GM18498 (cell line): ENCODE results near the gene NR2F1-AS1.

ENCODE experiments used
- ATAC-seq: cut with Tn5 transposase; IDR thresholded peaks from one replicate; pipeline ENCODE4 v1.9.1; 2021; ENCODE audit warnings: mild to moderate bottlenecking, moderate library complexity; ENCODE audit not compliant: unreplicated experiment

Gene NR2F1-AS1

DNA sequence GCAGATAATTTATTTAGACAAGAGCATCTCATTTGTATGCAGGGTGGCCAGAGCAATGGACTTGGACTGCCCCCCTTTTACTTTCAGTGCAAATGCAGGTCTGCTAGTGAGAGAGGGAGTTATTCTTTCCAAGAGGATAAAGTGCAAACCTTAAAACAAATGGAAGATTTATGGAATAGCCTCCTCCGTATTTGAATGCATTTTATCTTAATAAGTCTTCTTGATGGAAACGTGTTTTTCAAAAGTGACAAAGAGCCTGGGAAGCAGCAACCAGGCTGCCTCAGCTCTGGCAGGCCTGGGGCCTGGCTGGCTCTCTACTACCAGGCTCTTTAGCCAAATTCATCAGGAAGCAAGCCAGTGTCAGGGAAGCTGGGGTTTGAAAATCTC lies 8.8 kb upstream of the NR2F1-AS1 start:
- no peak for ATAC-seq

- no peak for ATAC-seq
These were observed 8.3 kb upstream of the NR2F1-AS1 start for GRCh38 chr5:93589152-93589828.

DNA sequence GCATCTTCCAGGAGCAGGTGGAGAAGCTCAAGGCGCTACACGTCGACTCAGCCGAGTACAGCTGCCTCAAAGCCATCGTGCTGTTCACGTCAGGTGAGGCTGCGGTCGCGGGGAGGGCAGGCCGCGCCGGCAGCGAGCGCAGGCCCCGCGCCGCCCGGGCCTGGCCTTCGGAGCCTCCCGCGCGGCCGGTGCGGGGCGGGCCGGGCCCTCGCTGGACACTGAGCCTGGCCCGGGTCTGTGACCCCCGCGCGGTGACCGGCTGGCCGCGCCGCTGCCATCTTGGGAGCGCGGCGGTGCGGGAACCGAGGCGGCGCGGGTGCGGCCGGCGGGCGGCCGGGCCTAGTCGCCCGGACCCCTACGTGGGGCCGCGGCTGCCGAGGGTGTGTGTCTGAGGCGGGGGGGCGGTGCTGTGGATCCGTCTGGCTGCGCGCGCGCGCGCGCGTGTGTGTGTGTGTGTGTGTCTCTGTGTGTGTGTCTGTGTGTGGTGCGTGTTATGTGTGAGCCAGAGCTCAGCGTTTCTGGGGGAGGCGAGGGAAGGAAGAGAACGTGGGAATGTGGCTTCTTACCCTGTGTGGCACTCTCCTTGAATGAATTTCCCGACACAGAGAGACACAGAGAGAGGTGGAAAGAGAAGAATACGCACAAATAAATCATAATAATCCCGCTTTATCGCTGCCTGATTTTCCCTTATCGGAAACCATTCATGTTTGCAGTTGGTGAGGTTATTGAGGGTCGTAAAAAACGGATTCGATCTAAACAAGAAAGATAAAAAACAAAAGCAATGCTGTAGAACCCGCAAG lies 7.5 kb upstream of the NR2F1-AS1 start:
- no peak for ATAC-seq

DNA sequence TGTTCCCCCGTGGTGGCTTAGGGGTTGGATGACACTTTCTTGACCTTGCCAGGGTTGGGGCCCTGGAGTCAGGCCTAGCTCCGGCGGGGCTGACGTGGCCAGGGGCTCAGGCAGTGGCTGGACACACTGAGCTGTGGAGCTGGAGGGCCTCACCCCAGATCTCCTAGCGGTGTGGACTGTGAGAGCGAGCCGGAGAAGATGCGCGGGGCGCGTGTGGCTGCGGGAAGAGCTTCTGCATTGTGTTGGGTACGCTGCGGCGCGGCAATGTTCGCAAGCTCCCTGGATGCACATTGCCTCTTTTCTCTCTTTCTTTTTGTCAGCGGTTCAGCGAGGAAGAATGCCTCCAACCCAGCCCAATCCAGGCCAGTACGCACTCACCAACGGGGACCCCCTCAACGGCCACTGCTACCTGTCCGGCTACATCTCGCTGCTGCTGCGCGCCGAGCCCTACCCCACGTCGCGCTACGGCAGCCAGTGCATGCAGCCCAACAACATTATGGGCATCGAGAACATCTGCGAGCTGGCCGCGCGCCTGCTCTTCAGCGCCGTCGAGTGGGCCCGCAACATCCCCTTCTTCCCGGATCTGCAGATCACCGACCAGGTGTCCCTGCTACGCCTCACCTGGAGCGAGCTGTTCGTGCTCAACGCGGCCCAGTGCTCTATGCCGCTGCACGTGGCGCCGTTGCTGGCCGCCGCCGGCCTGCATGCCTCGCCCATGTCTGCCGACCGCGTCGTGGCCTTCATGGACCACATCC lies 6.8 kb upstream of the NR2F1-AS1 start:
- no peak for ATAC-seq

- ATAC-seq = no peak
These were observed 5.9 kb upstream of the NR2F1-AS1 start for GRCh38 chr5:93586736-93587596.

- ATAC-seq = no peak
These were observed 4.9 kb upstream of the NR2F1-AS1 start for GRCh38 chr5:93585767-93586385.

DNA sequence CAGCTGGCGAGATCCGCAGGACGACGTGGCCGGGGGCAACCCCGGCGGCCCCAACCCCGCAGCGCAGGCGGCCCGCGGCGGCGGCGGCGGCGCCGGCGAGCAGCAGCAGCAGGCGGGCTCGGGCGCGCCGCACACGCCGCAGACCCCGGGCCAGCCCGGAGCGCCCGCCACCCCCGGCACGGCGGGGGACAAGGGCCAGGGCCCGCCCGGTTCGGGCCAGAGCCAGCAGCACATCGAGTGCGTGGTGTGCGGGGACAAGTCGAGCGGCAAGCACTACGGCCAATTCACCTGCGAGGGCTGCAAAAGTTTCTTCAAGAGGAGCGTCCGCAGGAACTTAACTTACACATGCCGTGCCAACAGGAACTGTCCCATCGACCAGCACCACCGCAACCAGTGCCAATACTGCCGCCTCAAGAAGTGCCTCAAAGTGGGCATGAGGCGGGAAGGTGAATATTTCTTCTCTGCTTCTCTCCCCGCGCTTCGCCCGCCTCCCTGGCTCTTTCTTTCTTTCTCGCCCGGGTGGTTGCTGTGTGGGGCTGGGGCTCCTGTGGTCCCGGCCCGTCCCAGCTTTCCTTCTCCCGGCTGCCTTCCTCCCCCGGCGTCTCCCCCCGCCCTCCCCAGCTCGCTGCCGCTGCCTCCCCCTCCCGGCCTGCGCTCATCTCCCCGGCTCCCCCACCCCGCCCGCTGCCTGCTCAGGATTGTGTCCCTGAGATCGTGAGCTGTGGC lies 4.2 kb upstream of the NR2F1-AS1 start:
- no peak for ATAC-seq

- ATAC-seq = no peak
These were observed 3.6 kb upstream of the NR2F1-AS1 start for GRCh38 chr5:93584596-93585040.

GRCh38 chr5:93583768-93584595 lies 3.0 kb upstream of the NR2F1-AS1 start:
- ATAC-seq = peak; percentile 37

DNA sequence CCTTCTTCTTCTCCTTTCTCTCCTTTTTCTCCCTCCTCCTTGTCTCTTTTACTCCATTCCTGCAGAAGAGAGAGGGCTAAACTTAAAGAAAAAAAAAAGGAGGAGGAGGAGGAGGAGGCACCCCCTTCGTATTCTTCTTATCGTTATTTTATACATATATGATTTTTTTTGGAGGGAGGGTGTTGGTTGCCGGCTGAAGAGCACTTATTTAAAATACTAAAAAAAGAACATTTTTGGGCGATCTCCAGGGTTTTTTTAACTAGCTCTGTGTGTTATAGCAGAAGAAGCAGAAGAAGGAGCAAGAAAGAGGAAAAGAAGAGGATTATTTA lies 2.4 kb upstream of the NR2F1-AS1 start:
- ATAC-seq = no peak

DNA sequence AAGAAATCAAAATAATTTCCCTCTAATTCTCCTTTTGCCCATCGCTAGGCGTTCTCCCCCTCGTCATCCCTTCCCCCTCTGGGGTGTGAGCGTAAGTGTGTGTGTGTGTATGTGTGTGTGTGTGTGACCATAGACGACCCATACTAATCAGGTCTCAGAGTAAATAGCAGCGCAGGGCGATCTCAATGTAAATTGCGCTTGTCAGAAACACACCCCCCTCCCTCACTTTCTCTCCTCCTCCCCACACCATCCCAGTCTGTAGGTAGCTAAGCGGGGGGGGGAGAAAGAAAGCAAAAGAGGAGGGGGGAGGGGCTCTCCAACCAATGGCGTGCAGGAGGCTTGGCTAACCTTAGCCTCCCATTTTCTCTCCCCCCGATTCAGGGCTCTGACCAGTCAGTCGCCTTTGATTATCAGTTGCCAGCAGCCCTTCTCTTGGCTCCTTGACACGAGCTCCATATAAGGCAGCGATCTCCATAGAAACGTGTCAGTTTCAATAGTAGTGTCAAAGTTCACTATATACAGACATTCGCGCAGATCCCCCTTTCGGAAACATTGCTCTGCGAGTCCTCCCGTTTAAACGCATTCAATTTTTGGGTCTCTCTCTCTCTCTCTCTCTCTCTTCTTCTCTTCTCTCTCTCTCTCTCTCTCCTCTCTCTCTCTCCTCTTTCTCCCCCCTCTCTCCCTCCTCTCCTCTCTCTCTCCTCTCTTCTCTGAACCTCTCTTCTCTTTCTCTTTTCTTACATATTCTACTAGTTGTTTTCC lies 1.8 kb upstream of the NR2F1-AS1 start, which contains the start of gene NR2F1:
Gene NR2F1 (plus strand): TSS at position 546 of the 762 bp plus-strand sequence. CDS start 1,802 bp downstream, outside the sequence.
- no peak for ATAC-seq

- ATAC-seq = no peak
These were observed 1.1 kb upstream of the NR2F1-AS1 start for GRCh38 chr5:93582167-93582462.

GRCh38 chr5:93580063-93580926 lies 724 bp downstream of the NR2F1-AS1 start:
- ATAC-seq = no peak

DNA sequence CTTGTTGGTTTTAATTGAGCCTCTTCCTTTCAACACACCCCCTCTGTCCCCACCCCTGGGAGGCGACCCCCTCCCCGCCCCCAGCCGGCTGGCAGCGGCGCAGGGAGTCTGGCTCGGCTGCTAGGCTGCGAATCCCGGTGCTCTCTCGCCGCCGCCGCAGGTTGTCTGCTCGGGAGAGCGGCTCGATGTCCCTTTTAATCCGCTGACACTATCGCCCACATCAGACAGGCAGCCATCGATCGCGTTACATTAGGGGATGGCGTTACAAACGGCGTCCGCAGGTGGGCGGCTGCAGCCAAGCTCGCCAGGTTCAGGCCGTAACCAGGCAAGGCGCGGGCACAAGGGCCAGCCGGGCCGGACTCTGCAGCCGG lies 1.3 kb downstream of the NR2F1-AS1 start:
- ATAC-seq = no peak

DNA sequence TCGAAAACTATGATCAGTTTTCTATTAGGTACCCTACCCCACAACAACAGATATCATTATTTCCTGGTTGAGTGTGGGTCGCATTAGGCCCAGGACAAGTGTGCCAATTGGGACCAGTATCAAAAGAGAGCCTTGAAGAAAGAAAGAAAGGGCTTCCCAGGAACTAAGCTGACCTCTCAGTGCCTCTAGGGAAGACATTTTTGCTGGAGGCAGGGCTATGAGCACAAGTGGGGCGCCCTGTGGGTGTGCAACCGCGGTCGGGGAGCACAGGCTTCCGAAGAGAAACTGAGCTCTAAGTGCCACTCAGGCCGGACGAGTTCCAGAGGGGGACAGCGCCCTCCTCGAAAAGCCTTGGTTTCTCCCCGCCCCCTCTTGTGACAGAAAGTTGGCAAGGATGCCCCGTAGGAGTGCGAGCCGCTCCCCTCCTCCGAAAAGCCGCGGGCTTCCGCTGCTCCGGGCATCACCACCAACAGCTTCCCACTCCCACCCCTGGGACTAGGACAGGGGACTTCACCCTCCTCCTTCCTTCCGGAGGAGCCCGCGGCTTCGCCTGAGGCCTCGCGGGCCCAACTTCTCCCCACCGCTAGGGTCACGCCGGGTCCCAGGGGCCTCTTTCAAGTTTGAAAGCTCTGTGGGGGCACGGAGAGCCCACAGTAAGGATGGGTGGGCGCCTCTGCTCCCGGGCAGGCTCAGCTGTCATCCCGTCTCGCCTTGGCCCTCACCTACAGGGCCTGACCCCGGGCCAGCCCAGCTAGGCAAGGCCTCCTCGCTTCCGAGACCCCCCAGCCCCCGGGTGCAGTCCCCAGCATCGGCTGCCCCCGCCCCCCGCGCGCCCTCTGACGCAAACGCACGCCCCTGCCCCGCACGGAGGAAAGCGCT lies 2.0 kb downstream of the NR2F1-AS1 start:
- no peak for ATAC-seq
